Measurements from ENCODE around the gene TTLL5. TPM values are rescaled to one million over a fixed set of nuclear protein-coding genes. Genes with fewer than 3 reads are reported as not detected.

TTLL5 gene
- total RNA-seq, 1 donor from 2014 or later = 51.9 TPM

GRCh38 chr14:75714991-75715390, 53.9 kb downstream of the TTLL5 start:
- no peaks in the 10 kb centered on the region for H3K27me3 Mint-ChIP-seq
- no peak for TF ChIP-seq CTCF (IDR thresholded peaks at IDR 0.05; ENCODE audit: unreplicated experiment)
- no peak for DNase-seq (ENCODE audit: low spot score, unreplicated experiment)
- no peaks in the 10 kb centered on the region for H3K9me3 Mint-ChIP-seq (ENCODE audit: low read depth)
- H3K4me3 Mint-ChIP-seq (ENCODE audit: low read depth) = no peak overlapping the region
- no peak overlapping the region for H3K27ac Mint-ChIP-seq
- H3K36me3 Mint-ChIP-seq (ENCODE audit: insufficient read depth) = peaks cover 2% of the 10 kb centered on the region
- peaks cover 27% of the 10 kb centered on the region for H3K4me1 Mint-ChIP-seq (ENCODE audit: low read depth)

DNA sequence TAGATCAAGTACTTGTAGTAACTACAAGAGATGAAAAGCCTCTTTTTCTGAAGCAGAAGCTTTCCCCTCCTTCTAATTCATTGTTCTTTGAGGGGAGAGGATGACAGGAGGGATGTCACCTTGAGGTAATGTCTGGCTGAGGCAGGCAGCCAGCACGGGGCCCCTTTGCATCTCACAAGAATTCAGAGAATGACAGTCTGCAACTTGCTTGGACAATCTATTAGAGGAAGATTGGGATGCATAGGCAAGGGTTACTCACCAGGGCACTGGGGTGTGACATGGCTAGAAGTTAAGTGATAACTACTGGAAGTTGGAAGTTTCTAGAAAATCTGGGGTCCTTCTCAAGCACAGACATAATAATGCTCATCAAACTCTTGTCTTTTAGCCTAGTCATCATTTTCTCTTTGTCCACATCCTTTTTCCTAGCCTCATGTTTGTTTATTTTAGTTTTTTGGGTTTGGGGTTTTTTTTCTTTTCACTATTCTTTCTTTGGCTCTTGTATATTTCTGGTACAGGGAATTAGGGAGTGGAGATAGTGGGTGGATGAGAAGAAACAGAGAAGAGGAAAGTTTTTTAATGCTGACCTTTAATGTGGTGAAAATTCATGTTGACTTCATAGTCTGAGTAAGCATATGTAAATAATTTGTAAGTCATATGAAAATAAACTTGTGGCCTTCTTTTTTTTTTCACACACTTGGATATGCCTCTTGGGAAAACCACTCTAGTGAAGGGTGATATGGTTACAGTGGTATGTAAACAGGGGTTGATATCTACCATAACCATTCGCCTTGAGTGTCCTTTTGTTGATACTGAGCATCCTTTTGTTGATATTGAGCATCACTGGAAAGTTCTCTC, 55.1 kb downstream of the TTLL5 start:
- H3K36me3 Mint-ChIP-seq (ENCODE audit: insufficient read depth) = peaks cover 7% of the 10 kb centered on the region
- peaks cover 26% of the 10 kb centered on the region for H3K4me1 Mint-ChIP-seq (ENCODE audit: low read depth)
- H3K9me3 Mint-ChIP-seq (ENCODE audit: low read depth) = no peaks in the 10 kb centered on the region
- H3K4me3 Mint-ChIP-seq (ENCODE audit: low read depth) = no peak overlapping the region
- H3K27me3 Mint-ChIP-seq = no peaks in the 10 kb centered on the region
- H3K27ac Mint-ChIP-seq = peak overlapping the region; percentile 18
- TF ChIP-seq CTCF (IDR thresholded peaks at IDR 0.05; ENCODE audit: unreplicated experiment) = no peak
- DNase-seq (ENCODE audit: low spot score, unreplicated experiment) = no peak

DNA sequence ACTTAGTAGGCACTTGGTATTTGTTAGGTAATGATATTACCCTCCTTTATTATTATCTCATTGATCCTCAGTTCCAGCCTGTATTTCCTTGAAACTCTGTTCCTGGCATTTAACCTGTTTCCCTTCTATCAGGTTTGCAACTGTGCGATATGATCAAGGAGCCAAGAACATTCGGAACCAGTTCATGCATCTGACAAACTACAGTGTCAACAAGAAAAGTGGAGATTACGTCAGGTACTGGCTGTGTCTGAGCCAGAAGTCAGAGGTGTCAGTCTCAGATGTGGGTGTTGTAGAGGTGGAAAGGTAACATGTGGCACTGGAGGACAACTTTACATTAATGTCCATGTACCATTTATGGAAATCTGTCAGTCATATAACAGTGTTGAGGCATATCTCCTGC, 56.7 kb downstream of the TTLL5 start:
- no peak overlapping the region for H3K27ac Mint-ChIP-seq
- peaks cover 14% of the 10 kb centered on the region for H3K36me3 Mint-ChIP-seq (ENCODE audit: insufficient read depth)
- H3K4me3 Mint-ChIP-seq (ENCODE audit: low read depth) = no peak overlapping the region
- no peaks in the 10 kb centered on the region for H3K27me3 Mint-ChIP-seq
- H3K9me3 Mint-ChIP-seq (ENCODE audit: low read depth) = no peaks in the 10 kb centered on the region
- DNase-seq (ENCODE audit: low spot score, unreplicated experiment) = no peak
- H3K4me1 Mint-ChIP-seq (ENCODE audit: low read depth) = peaks cover 11% of the 10 kb centered on the region
- TF ChIP-seq CTCF (IDR thresholded peaks at IDR 0.05; ENCODE audit: unreplicated experiment) = no peak

DNA sequence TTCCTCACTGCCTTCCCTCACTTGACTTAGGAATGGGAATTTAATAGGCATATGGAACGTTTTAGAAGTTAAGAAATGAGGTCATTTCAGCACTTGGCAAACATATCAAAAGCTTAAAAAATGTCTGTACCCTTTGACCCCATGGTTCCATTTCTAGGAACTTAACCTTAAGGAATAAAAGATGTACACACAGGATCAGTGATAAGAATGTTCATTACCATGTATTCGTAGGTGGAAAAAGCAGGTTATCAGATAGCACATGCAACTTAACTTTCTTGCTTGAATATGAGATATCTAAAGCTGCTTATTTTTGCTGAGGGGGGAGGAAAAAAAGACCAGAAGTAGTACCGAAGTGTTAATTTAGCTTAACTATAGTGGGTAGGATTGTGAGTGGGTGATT, 57.2 kb downstream of the TTLL5 start:
- Mint-ChIP-seq H3K36me3 (ENCODE audit: insufficient read depth) (peaks cover 17% of the 10 kb centered on the region), H3K4me3 (ENCODE audit: low read depth) (no peak overlapping the region), H3K27me3 (no peaks in the 10 kb centered on the region), H3K27ac (no peak overlapping the region), H3K4me1 (ENCODE audit: low read depth) (peaks cover 10% of the 10 kb centered on the region), H3K9me3 (ENCODE audit: low read depth) (no peaks in the 10 kb centered on the region)
- no peak for DNase-seq (ENCODE audit: low spot score, unreplicated experiment)
- TF ChIP-seq CTCF (IDR thresholded peaks at IDR 0.05; ENCODE audit: unreplicated experiment) = no peak

DNA sequence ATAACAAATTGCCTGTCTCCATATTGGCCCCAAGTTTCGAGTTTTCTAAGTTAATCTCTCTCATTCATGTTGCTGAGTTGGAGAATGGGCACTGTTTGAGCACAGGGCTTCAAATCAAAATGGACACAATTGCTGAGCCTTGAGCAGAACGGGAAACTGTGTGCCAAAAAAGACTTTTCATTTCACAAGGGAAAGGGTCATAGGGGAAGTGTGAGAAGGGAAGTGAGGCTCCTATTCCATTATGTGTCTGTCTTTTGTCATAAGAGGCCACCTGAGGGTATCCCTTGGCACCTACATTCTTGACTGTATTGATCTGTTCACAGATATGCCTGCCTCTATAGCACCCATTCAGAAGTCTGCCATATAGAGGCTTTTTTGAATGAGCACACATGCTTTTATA, 59.1 kb downstream of the TTLL5 start:
- H3K4me3 Mint-ChIP-seq (ENCODE audit: low read depth) = no peak overlapping the region
- no peak for DNase-seq (ENCODE audit: low spot score, unreplicated experiment)
- no peaks in the 10 kb centered on the region for H3K27me3 Mint-ChIP-seq
- no peaks in the 10 kb centered on the region for H3K9me3 Mint-ChIP-seq (ENCODE audit: low read depth)
- no peak for TF ChIP-seq CTCF (IDR thresholded peaks at IDR 0.05; ENCODE audit: unreplicated experiment)
- peaks cover 25% of the 10 kb centered on the region for H3K36me3 Mint-ChIP-seq (ENCODE audit: insufficient read depth)
- peaks cover 8% of the 10 kb centered on the region for H3K4me1 Mint-ChIP-seq (ENCODE audit: low read depth)
- no peak overlapping the region for H3K27ac Mint-ChIP-seq
